ENCODE data around the gene NISCH. TPM values are rescaled to one million over a fixed set of nuclear protein-coding genes. Genes with fewer than 3 reads are reported as not detected.

The NISCH gene
- total RNA-seq, 1 donor from 2014 or later, result 240 TPM

GRCh38 chr3:52537726-52538421 lies 82.5 kb downstream of the NISCH start:
- Mint-ChIP-seq H3K36me3 (peaks cover 2% of the 10 kb centered on the region), H3K27me3 (ENCODE audit: low read depth) (no peaks in the 10 kb centered on the region), H3K4me1 (peaks cover 45% of the 10 kb centered on the region), H3K27ac (peak overlapping the region; percentile 98), H3K4me3 (peak overlapping the region; percentile 96), H3K9me3 (no peaks in the 10 kb centered on the region)
- TF ChIP-seq CTCF (IDR thresholded peaks at IDR 0.05; ENCODE audit: unreplicated experiment), result no peak
- no peak for DNase-seq (ENCODE audit: low spot score in 2 of 2, unreplicated experiment in 2 of 2)

GRCh38 chr3:52539010-52539653 lies 83.7 kb downstream of the NISCH start:
- H3K4me3 Mint-ChIP-seq, result no peak overlapping the region
- H3K36me3 Mint-ChIP-seq, result peaks cover 5% of the 10 kb centered on the region
- DNase-seq (ENCODE audit: low spot score in 2 of 2, unreplicated experiment in 2 of 2), result no peak
- TF ChIP-seq CTCF (IDR thresholded peaks at IDR 0.05; ENCODE audit: unreplicated experiment), result no peak
- H3K27ac Mint-ChIP-seq, result peak overlapping the region; percentile 48
- H3K4me1 Mint-ChIP-seq, result peaks cover 44% of the 10 kb centered on the region
- H3K9me3 Mint-ChIP-seq, result no peaks in the 10 kb centered on the region
- no peaks in the 10 kb centered on the region for H3K27me3 Mint-ChIP-seq (ENCODE audit: low read depth)

- Mint-ChIP-seq H3K36me3 (peaks cover 5% of the 10 kb centered on the region), H3K27ac (peak overlapping the region; percentile 11), H3K4me3 (no peak overlapping the region), H3K4me1 (peaks cover 27% of the 10 kb centered on the region), H3K27me3 (ENCODE audit: low read depth) (no peaks in the 10 kb centered on the region), H3K9me3 (no peaks in the 10 kb centered on the region)
- no peak for TF ChIP-seq CTCF (IDR thresholded peaks at IDR 0.05; ENCODE audit: unreplicated experiment)
- DNase-seq (ENCODE audit: low spot score in 2 of 2, unreplicated experiment in 2 of 2), result no peak
Measured at GRCh38 chr3:52541050-52541449, 85.6 kb downstream of the NISCH start.

Other genes starting within 250 kb of the NISCH start
- 0.16 to 0.23 TPM in 2 of 3 replicates, not detected in the other for gene TLR9, start 230.0 kb upstream of the NISCH start, total RNA-seq
- gene TWF2, start 216.4 kb upstream of the NISCH start, total RNA-seq, result 26.6 to 30.6 TPM (median 28.7 TPM) in 3 replicates
- gene PPM1M, start 209.8 kb upstream of the NISCH start, total RNA-seq, result 10.6 to 11.8 TPM (median 11.6 TPM) in 3 replicates
- gene WDR82, start 177.0 kb upstream of the NISCH start, total RNA-seq, result 99.0 to 105 TPM (median 101 TPM) in 3 replicates
- 9.0 to 10.7 TPM (median 10.6 TPM) in 3 replicates for gene GLYCTK, start 167.8 kb upstream of the NISCH start, total RNA-seq
- 8.2 to 9.5 TPM (median 8.4 TPM) in 3 replicates for gene DNAH1, start 139.3 kb upstream of the NISCH start, total RNA-seq
- 96.2 to 106 TPM (median 104 TPM) in 3 replicates for gene BAP1, start 45.6 kb upstream of the NISCH start, total RNA-seq
- 4.1 to 6.6 TPM (median 5.3 TPM) in 3 replicates for gene PHF7, start 44.9 kb upstream of the NISCH start, total RNA-seq
- 0.35 to 0.80 TPM (median 0.66 TPM) in 3 replicates for gene SEMA3G, start 10.5 kb upstream of the NISCH start, total RNA-seq
- gene TNNC1, start 1.6 kb upstream of the NISCH start, total RNA-seq, result 4.0 to 5.2 TPM (median 4.6 TPM) in 3 replicates
- gene STAB1, start 39.7 kb downstream of the NISCH start, total RNA-seq, result 0.29 to 0.71 TPM (median 0.66 TPM) in 3 replicates
- 256 to 266 TPM (median 266 TPM) in 3 replicates for gene NT5DC2, start 78.3 kb downstream of the NISCH start, total RNA-seq
- gene UQCC5, start 81.0 kb downstream of the NISCH start, total RNA-seq, result 12.7 to 13.0 TPM (median 12.9 TPM) in 3 replicates
- 90.1 to 92.4 TPM (median 91.2 TPM) in 3 replicates for gene PBRM1, start 230.3 kb downstream of the NISCH start, total RNA-seq
- gene GNL3, start 230.4 kb downstream of the NISCH start, total RNA-seq, result 105 to 120 TPM (median 116 TPM) in 3 replicates

Data from mesothelial cell of epicardium (in vitro differentiated cells).